GM18526 (cell line): ENCODE results near the gene CDX2.

Experiments
- POLR2A ChIP-seq: IDR thresholded peaks from 3 replicates; pipeline ENCODE4 v1.6.1; 2011; ENCODE audit not compliant: insufficient read length; ENCODE audit errors: extremely low read depth

Gene CDX2

GRCh38 chr13:27971236-27971645, 2.1 kb upstream of the CDX2 start:
- TF ChIP-seq POLR2A = no peak

GRCh38 chr13:27970382-27971235, 1.5 kb upstream of the CDX2 start:
- TF ChIP-seq POLR2A = no peak

DNA sequence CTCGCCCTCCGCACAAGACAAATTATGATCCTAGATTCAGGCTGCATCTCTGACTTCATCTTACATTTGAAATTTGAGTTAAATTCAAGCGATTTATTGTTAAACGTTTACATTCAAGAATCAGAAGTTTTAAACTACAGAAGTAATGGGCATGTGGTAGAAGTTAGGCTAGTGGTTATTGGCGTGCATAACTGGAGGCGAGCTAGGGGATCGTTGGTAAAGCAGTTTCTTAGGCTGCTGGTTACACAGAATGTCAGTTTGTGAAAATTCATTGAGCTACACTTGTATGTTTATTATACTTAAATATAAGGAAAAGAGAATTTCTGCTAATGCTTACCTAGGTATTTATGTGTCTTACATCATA, 733 bp upstream of the CDX2 start:
- TF ChIP-seq POLR2A = no peak

GRCh38 chr13:27968316-27969081, 616 bp downstream of the CDX2 start:
- TF ChIP-seq POLR2A = no peak

GRCh38 chr13:27967736-27968315, 1.3 kb downstream of the CDX2 start:
- TF ChIP-seq POLR2A = no peak

GRCh38 chr13:27967203-27967735, 1.8 kb downstream of the CDX2 start:
- no peak for TF ChIP-seq POLR2A

DNA sequence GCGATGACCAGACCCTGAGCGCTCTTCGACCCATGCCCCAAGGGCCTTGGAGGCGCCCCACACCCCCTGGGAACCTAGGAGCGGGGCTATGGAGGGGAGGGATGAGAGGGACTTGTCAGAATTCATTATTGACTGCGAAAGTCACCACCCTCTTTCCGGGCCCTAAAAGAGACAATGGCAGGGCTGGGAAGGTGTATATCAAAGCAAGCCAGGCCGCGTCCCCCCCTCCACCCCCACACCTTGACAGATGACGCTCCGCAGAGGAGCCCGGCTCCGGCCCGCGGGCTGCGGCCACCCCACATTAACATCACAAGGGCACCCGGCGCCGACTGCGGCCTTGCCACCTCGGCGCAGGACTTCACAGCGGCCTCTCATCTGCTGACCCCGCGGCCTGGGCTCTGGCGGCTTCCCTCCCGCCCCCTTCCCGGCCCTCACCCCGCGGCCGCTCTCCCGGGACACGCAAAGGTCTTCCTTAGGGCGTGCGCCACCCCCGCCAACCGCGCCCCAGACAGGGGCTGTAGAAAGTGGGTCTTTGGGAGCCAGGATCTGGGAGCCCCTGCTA, 2.4 kb downstream of the CDX2 start:
- no peak for TF ChIP-seq POLR2A

DNA sequence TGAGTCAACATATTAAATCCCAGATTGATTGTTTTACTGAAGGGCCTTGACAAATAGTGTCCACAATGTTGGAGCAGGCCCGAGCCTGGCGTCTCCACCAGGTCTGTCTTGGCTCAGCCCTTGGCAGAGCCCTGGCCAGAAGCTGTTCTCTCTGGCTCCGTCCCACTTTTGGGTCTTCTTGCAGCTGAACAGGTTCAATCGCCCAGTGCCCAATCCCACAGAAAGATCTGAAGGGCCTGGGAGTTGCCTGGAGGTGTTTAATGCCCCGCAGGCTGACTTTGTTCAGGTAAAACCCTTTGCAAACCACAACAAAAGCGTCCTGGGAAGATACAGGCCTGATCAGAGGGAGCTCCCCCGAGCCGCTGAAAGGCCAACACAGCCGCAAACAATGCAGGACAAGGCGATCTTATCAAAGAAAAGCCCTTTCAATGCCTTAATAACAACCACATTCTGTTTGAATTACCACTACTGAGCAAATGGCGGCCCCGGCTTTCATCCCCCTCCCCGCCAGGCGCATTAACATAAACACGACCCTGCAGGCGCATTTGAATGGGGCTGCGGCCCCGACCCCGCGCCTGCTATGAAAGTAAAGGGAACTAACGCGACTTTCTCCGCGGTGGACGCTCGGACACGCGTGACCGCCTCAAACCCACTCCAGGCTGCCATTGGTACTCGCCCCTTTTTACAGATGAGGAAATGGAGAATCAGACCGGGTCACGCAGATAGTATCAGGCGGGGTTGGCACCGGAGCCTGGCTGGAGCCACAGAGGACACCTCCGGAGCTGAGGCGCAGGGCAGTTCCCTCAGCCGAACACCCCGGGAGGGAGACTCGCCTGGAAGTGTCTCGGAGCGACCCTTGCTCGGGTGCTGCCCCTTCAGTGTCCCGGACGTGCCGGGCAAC, 3.1 kb downstream of the CDX2 start:
- no peak for TF ChIP-seq POLR2A

- no peak for TF ChIP-seq POLR2A
Measured at GRCh38 chr13:27965343-27965739, 3.8 kb downstream of the CDX2 start.

DNA sequence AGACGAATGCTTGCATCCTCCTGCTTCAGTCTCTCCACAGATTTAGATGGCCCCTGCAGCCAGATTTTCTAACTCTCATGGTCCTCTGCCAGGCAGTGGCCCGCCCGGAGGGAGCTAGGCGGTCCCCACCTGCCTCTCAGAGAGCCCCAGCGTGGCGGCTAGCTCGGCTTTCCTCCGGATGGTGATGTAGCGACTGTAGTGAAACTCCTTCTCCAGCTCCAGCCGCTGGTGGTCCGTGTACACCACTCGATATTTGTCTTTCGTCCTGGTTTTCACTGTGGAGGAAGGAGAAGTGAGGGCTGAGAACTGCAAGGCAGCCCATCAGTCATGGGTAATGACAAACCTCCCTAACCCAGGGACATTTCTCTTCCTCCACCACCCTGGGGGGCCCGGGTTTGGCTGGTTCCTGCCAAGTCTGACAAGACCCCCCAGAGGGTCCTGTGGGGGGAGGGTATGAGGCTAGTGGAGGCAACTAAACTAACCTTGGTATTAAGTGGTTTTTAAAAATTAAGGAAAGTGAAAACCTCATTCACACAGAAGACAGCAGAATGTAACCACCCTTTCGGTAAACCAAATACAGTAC, 4.3 kb downstream of the CDX2 start:
- TF ChIP-seq POLR2A = no peak

DNA sequence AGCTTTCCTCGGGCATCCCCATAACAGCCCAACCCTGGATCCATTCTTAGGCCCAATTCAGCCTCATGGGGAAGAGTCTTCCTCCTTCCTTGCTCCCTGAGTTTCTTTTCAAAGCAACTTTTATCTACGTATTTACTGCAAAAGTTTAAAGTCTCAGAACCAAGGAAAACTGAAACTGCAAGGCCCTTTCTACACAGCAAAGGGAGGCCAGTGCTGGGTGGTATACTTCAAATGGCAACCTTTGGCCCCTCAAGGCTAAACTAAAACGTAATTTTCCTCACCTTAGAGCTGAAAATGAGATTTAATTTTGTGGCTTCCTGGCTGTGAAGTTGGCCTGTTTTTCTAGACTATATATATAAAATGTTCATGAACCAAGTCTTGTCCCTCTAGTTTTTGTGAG, 5.6 kb downstream of the CDX2 start:
- no peak for TF ChIP-seq POLR2A

DNA sequence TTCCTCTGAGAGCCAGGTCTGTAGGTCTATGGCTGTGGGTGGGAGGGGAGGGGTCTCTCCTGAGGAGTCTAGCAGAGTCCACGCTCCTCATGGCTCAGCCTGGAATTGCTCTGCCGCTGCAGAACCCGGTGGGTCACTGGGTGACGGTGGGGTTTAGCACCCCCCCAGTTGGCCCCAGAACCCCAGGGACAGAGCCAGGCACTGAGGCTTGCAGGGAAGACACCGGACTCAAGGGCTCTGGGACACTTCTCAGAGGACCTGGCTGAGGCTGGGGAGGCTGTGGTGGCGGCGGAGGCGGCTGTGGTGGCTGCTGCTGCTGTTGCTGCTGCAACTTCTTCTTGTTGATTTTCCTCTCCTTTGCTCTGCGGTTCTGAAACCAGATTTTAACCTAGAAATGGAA, 6.1 kb downstream of the CDX2 start:
- no peak for TF ChIP-seq POLR2A

- no peak for TF ChIP-seq POLR2A
Measured at GRCh38 chr13:27962128-27962841, 6.8 kb downstream of the CDX2 start.

GRCh38 chr13:27961227-27962085, 7.7 kb downstream of the CDX2 start:
- no peak for TF ChIP-seq POLR2A
